LNCAP (cell line): ENCODE data around the gene CDHR2.

ENCODE experiments used
- CTCF ChIP-seq: fragments of 450-650 bp; IDR thresholded peaks from 2 replicates; pipeline ENCODE4 v1.5.1; 2017; ENCODE audit warnings: mild to moderate bottlenecking

The CDHR2 gene

GRCh38 chr5:176640616-176641015 is 91.5 kb downstream of the CDHR2 start:
- no peak for TF ChIP-seq CTCF

- no peak for TF ChIP-seq CTCF
Measured at GRCh38 chr5:176642675-176643490, 93.7 kb downstream of the CDHR2 start.

GRCh38 chr5:176643491-176644219 is 94.5 kb downstream of the CDHR2 start:
- TF ChIP-seq CTCF: no peak

GRCh38 chr5:176644294-176644693 is 95.2 kb downstream of the CDHR2 start:
- TF ChIP-seq CTCF: no peak

- no peak for TF ChIP-seq CTCF
Measured at GRCh38 chr5:176644878-176645670, 95.9 kb downstream of the CDHR2 start.
